Loucy (cell line): Measurements from ENCODE around the gene NR2C1.

Experiments
- CTCF ChIP-seq: fragments of 200-600 bp; sonication (generic); conservative IDR thresholded peaks from 2 replicates; pipeline ENCODE4 v1.5.1; 2014; ENCODE audit warnings: mild to moderate bottlenecking, antibody characterized with exemption, low read length
- EZH2phosphoT487 ChIP-seq: fragments of 200-600 bp; IDR thresholded peaks from 2 replicates; pipeline ENCODE4 v1.6.1; 2018; ENCODE audit warnings: antibody characterized with exemption, mild to moderate bottlenecking, moderate library complexity, borderline replicate concordance

GRCh38 chr12:95100264-95101190 is 27.1 kb upstream of the NR2C1 start:
- TF ChIP-seq CTCF (no peak), EZH2phosphoT487 (no peak)
